ENCODE data around the gene OR12D3.

The OR12D3 gene

DNA sequence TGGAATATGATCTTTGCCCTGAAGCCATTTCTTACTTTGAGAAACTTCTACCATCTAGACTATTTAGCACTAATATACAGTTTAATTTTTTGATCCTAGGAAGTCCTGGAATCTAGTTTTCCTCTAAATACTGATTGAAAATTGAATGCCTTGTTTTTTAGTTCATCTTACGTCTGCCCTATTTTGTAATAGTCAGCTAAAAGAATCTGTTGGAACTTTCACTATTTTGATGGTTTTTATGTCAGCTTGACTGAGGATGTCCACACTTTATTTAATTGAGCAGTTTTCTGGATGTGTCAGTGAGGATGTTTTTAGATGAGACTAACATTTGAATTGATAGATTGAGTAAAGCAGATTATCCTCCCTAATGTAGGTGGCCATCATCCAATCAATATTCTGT is 28.7 kb upstream of the OR12D3 start:
- Histone ChIP-seq H3K79me2 (ENCODE audit: low read length) (no peaks in the 10 kb centered on the region), H4K20me1 (ENCODE audit: insufficient read depth, low read length) (no peaks in the 10 kb centered on the region), H2AFZ (ENCODE audit: low read depth, low read length) (no peak overlapping the region), H3K9me3 (ENCODE audit: insufficient read depth, low read length) (no peaks in the 10 kb centered on the region), H3K27ac (ENCODE audit: low read length) (no peak overlapping the region), H3K4me3 (ENCODE audit: low read length) (no peak overlapping the region), H3K36me3 (replicated peaks; ENCODE audit: low read depth, low read length) (no peaks in the 10 kb centered on the region), H3K4me2 (ENCODE audit: low read length) (no peak overlapping the region), H3K9ac (ENCODE audit: low read length) (no peak overlapping the region), H3K4me1 (ENCODE audit: low read length) (no peaks in the 10 kb centered on the region), H3K27me3 (ENCODE audit: low read depth, low read length) (no peaks in the 10 kb centered on the region)
- TF ChIP-seq EZH2phosphoT487 (IDR thresholded peaks at IDR 0.05; ENCODE audit: low read depth): no peak
- TF ChIP-seq, protein P1, sequence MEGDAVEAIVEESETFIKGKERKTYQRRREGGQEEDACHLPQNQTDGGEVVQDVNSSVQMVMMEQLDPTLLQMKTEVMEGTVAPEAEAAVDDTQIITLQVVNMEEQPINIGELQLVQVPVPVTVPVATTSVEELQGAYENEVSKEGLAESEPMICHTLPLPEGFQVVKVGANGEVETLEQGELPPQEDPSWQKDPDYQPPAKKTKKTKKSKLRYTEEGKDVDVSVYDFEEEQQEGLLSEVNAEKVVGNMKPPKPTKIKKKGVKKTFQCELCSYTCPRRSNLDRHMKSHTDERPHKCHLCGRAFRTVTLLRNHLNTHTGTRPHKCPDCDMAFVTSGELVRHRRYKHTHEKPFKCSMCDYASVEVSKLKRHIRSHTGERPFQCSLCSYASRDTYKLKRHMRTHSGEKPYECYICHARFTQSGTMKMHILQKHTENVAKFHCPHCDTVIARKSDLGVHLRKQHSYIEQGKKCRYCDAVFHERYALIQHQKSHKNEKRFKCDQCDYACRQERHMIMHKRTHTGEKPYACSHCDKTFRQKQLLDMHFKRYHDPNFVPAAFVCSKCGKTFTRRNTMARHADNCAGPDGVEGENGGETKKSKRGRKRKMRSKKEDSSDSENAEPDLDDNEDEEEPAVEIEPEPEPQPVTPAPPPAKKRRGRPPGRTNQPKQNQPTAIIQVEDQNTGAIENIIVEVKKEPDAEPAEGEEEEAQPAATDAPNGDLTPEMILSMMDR (IDR thresholded peaks at IDR 0.05; ENCODE audit: low read depth, low read length): no peak

DNA sequence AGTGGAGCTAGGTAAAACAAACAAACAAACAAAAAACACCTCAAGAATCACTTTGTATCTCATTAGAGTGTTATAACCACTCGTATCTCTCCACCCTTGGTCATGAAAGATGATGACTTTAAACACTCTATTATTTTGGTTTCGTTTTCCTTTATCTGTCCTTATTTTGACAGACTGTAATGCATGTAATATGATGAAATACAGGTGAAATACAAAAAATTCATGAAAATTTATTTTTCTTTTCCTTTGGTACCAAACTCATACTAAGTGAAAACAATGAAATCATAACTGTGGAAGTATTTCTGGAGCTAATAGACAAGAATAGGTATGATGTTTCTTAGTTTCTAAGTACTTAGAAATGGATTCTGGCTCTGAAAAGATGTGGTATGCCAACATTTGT is 24.4 kb upstream of the OR12D3 start:
- no peaks in the 10 kb centered on the region for H3K4me1 ChIP-seq (ENCODE audit: low read length)

DNA sequence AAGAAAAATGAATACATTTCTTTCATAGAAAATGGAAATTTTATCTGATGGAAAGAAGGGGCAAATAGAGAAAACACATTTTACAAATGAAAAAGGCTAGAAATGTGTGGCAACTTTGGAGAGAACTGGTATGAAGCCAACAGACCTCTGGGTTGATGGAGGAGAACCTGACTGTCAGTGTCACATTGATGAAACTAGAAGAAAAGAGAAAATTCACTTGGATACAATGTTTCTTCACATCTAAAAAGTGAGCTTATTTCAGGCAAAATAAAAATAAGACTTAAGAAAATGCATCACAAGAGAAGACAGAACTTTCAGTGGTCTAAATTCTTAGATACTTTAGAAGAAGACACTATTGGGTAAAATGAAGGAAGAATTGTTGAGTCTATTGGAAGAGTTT is 20.2 kb upstream of the OR12D3 start, which contains the start of gene OR12D2:
OR12D2 (plus strand) TSS at position 301 of the 400 bp plus-strand sequence. CDS start 1,069 bp downstream, outside the sequence.
- TF ChIP-seq, protein P1 (IDR thresholded peaks at IDR 0.05; ENCODE audit: low read depth, low read length): no peak
- no peak for TF ChIP-seq EZH2phosphoT487 (IDR thresholded peaks at IDR 0.05; ENCODE audit: low read depth)
- H4K20me1 ChIP-seq (ENCODE audit: insufficient read depth, low read length): no peaks in the 10 kb centered on the region
- no peak within 1 kb of the TSS for H3K4me2 ChIP-seq (ENCODE audit: low read length)
- no peak within 1 kb of the TSS for H3K9ac ChIP-seq (ENCODE audit: low read length)
- H3K36me3 ChIP-seq (replicated peaks; ENCODE audit: low read depth, low read length): no peaks in the 10 kb centered on the region
- H3K4me3 ChIP-seq (ENCODE audit: low read length): no peak within 1 kb of the TSS
- no peak within 1 kb of the TSS for H2AFZ ChIP-seq (ENCODE audit: low read depth, low read length)
- no peaks in the 10 kb centered on the region for H3K9me3 ChIP-seq (ENCODE audit: insufficient read depth, low read length)
- no peaks in the 10 kb centered on the region for H3K79me2 ChIP-seq (ENCODE audit: low read length)
- H3K4me1 ChIP-seq (ENCODE audit: low read length): no peaks in the 10 kb centered on the region
- H3K27ac ChIP-seq (ENCODE audit: low read length): no peak within 1 kb of the TSS
- no peaks in the 10 kb centered on the region for H3K27me3 ChIP-seq (ENCODE audit: low read depth, low read length)

More for the DNA sequence above, 24.4 kb upstream of the OR12D3 start:
- Histone ChIP-seq H3K79me2 (ENCODE audit: low read length) (no peaks in the 10 kb centered on the region), H2AFZ (ENCODE audit: low read depth, low read length) (no peak overlapping the region), H3K4me2 (ENCODE audit: low read length) (no peak overlapping the region), H3K9me3 (ENCODE audit: insufficient read depth, low read length) (no peaks in the 10 kb centered on the region), H3K27ac (ENCODE audit: low read length) (no peak overlapping the region), H3K4me3 (ENCODE audit: low read length) (no peak overlapping the region), H3K9ac (ENCODE audit: low read length) (no peak overlapping the region), H3K27me3 (ENCODE audit: low read depth, low read length) (no peaks in the 10 kb centered on the region), H3K36me3 (replicated peaks; ENCODE audit: low read depth, low read length) (no peaks in the 10 kb centered on the region), H4K20me1 (ENCODE audit: insufficient read depth, low read length) (no peaks in the 10 kb centered on the region)
- TF ChIP-seq, protein P1 (IDR thresholded peaks at IDR 0.05; ENCODE audit: low read depth, low read length): no peak
- no peak for TF ChIP-seq EZH2phosphoT487 (IDR thresholded peaks at IDR 0.05; ENCODE audit: low read depth)

DNA sequence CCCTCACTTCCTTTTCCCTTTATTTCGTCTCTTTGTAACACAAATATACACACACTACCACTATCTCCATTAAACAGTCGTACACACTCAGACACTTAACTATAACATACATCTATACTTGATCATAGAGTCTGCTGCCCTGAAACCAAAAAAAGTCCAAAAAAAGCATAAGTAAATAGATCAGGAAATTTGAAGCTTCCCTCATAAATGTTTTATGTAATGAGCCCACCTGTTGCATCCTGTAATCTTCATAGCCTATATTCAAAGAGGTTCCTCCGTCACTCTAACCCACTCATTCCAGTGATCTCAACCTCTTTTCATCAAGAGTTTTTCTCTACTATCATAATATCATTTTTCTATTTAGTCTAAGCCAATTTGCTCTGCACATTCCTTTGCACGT is 13.4 kb upstream of the OR12D3 start:
- Histone ChIP-seq H2AFZ (ENCODE audit: low read depth, low read length) (no peak overlapping the region), H3K4me2 (ENCODE audit: low read length) (no peak overlapping the region), H3K36me3 (replicated peaks; ENCODE audit: low read depth, low read length) (no peaks in the 10 kb centered on the region), H4K20me1 (ENCODE audit: insufficient read depth, low read length) (no peaks in the 10 kb centered on the region), H3K9ac (ENCODE audit: low read length) (no peak overlapping the region), H3K27me3 (ENCODE audit: low read depth, low read length) (no peaks in the 10 kb centered on the region), H3K9me3 (ENCODE audit: insufficient read depth, low read length) (no peaks in the 10 kb centered on the region), H3K4me1 (ENCODE audit: low read length) (no peaks in the 10 kb centered on the region), H3K4me3 (ENCODE audit: low read length) (no peak overlapping the region), H3K27ac (ENCODE audit: low read length) (no peak overlapping the region), H3K79me2 (ENCODE audit: low read length) (no peaks in the 10 kb centered on the region)
- TF ChIP-seq EZH2phosphoT487 (IDR thresholded peaks at IDR 0.05; ENCODE audit: low read depth): no peak
- TF ChIP-seq, protein P1 (IDR thresholded peaks at IDR 0.05; ENCODE audit: low read depth, low read length): no peak

Measured in OCI-LY3 (cell line).